ENCODE results near the gene ROR1. TPM values are rescaled to one million over a fixed set of nuclear protein-coding genes. Genes with fewer than 3 reads are reported as not detected.

Gene ROR1
- total and polyA plus RNA-seq, 2 donors (not counting 3 experiments of a cell fraction or from before 2014, with no cell fraction given): 2.6 to 3.5 TPM

GRCh38 chr1:64126581-64126980 lies 352.8 kb downstream of the ROR1 start:
- Histone ChIP-seq H3K9ac (replicated peaks; ENCODE audit: extremely low read depth, insufficient read depth, low read length) (no peak overlapping the region), H3K4me2 (ENCODE audit: insufficient read depth, low read length) (no peak overlapping the region), H3K27me3 (ENCODE audit: control insufficient read depth in 2 of 2, insufficient read depth in 2 of 2, low read length in 2 of 2) (peaks cover 3 to 5% of the 10 kb centered on the region in 2 experiments), H3K4me1 (ENCODE audit: control insufficient read depth, extremely low read depth, insufficient read depth, low read length) (no peaks in the 10 kb centered on the region), H2AFZ (ENCODE audit: low read depth, low read length) (no peak overlapping the region), H3K79me2 (ENCODE audit: control insufficient read depth, insufficient read depth, low read length) (no peaks in the 10 kb centered on the region), H3K9me3 (replicated peaks; ENCODE audit: control insufficient read depth, insufficient read depth, low read length) (no peaks in the 10 kb centered on the region), H4K20me1 (replicated peaks; ENCODE audit: control insufficient read depth, extremely low read depth, insufficient read depth, low read length) (no peaks in the 10 kb centered on the region), H3K4me3 (replicated peaks in 1 of 3; ENCODE audit: insufficient read depth in 1 of 3, low read depth in 1 of 3, low read length in 3 of 3) (no peak overlapping the region), H3K27ac (ENCODE audit: insufficient read depth, low read depth, low read length) (no peak overlapping the region), H3K36me3 (ENCODE audit: control insufficient read depth in 2 of 2, extremely low read depth in 1 of 2, insufficient read depth in 2 of 2, low read length in 2 of 2) (no peaks in the 10 kb centered on the region), H3K9me1 (replicated peaks; ENCODE audit: control insufficient read depth, extremely low read depth, insufficient read depth, low read length) (no peaks in the 10 kb centered on the region)
- BruUV-seq (replicated peaks): no TSS peak
- dilution Hi-C loops (cut with MboI; ENCODE audit: extremely low pct_ligation_motif_present, low sequenced_read_pairs): loop anchor here (25.0 kb wide), 1 partner anchor 439 kb away; no protein-coding TSS in a partner anchor
- FAIRE-seq: no peak
- POLR2A ChIA-PET: no interaction called here
- intact Hi-C loops (cut with micrococcal nuclease): no loop called here
- CTCF ChIA-PET: interaction anchor here (0.7 to 1.6 kb wide), 2 partner anchors 434 to 435 kb away, joined by 3 to 5 read pairs; no protein-coding TSS in a partner anchor
- DNase-seq (ENCODE audit: low read depth, low spot score): no peak
- TF ChIP-seq EZH2 (IDR thresholded peaks at IDR 0.05; ENCODE audit: borderline replicate concordance, low read depth, low read length, severe bottlenecking) (no peak), GATA2 (IDR thresholded peaks at IDR 0.05; ENCODE audit: insufficient read depth, insufficient read length, low read depth, low read length) (no peak), CTCF (IDR thresholded peaks at IDR 0.05; ENCODE audit: extremely low read depth in 1 of 2, insufficient read depth in 1 of 2, low read depth in 1 of 2, low read length in 2 of 2) (no peak), FOS (IDR thresholded peaks at IDR 0.05; ENCODE audit: borderline replicate concordance, insufficient read depth, low read length) (no peak), JUN (IDR thresholded peaks at IDR 0.05; ENCODE audit: borderline replicate concordance, insufficient read depth, insufficient read length, low read depth) (no peak), POLR2AphosphoS5 (IDR thresholded peaks at IDR 0.05; ENCODE audit: insufficient read depth, low read depth, low read length) (no peak), MYC (IDR thresholded peaks at IDR 0.05; ENCODE audit: low read depth, low read length) (no peak)

All from endothelial cell of umbilical vein (primary cell).